NCI-H460 (cell line): ENCODE data around the gene CISD1. TPM values are rescaled to one million over a fixed set of nuclear protein-coding genes. Genes with fewer than 3 reads are reported as not detected.

ENCODE experiments used
- total RNA-seq: library from RNA; depleted of rRNA; stranded (reverse); fragments of >200 nt; shearing (Covaris generic); gene quantifications from 2 replicates; pipeline ENCODE4 v1.2.3, GENCODE V29; 2014; rRNA removed

The CISD1 gene
- total RNA-seq, 1 experiment from 2014 or later = 77.7 TPM

Other genes starting within 250 kb of the CISD1 start
- 9.6 and 10.7 TPM in 2 replicates for gene IPMK, start 1.3 kb upstream of the CISD1 start, total RNA-seq
- gene UBE2D1, start 65.8 kb downstream of the CISD1 start, total RNA-seq = 19.5 and 20.7 TPM in 2 replicates
- 69.6 and 89.6 TPM in 2 replicates for gene TFAM, start 116.2 kb downstream of the CISD1 start, total RNA-seq
- gene BICC1, start 243.7 kb downstream of the CISD1 start, total RNA-seq = 0.49 and 0.52 TPM in 2 replicates